SK-N-SH (cell line): ENCODE results near the gene ADAMTSL1. TPM values are rescaled to one million over a fixed set of nuclear protein-coding genes. Genes with fewer than 3 reads are reported as not detected.

Source experiments
- CTCF ChIA-PET: fragments of 300-600, 350-600 bp; formaldehyde crosslinking; extraction: SDS; loops from one replicate; lab custom pipeline; 2021; lab: Yijun Ruan, JAX
- POLR2A ChIA-PET: fragments of 350-600 bp; sonication (Branson Sonifier 250); formaldehyde crosslinking; extraction: SDS; loops from one replicate; lab custom pipeline; 2020; ENCODE audit warnings: antibody characterized with exemption, inconsistent platforms; lab: Yijun Ruan, JAX
- DNase-seq: peaks from one replicate; pipeline ENCODE4 v3.0.0; 2012
- H2AFZ ChIP-seq: fragments of 200-600 bp; sonication (generic); 2 replicates; pipeline ENCODE4 v1.8.1; 2016; ENCODE audit warnings: antibody characterized with exemption, mild to moderate bottlenecking, low read depth
- H3F3A ChIP-seq: fragments of 200-600 bp; sonication (generic); replicated peaks from 2 replicates; pipeline ENCODE3; 2016; ENCODE audit warnings: antibody characterized with exemption, mild to moderate bottlenecking; ENCODE audit not compliant: insufficient read depth
- H3K27ac ChIP-seq, 2 experiments: fragments of 200-500 bp in 1 of 2; fragments of 200-600 bp in 1 of 2; sonication (Bioruptor generic) in 1 of 2; sonication (generic), shearing (Covaris generic) in 1 of 2; 2 replicates each; pipeline versions ENCODE4 v1.5.1 to v1.6.1; 2014 to 2016; ENCODE audit warnings: low read depth in 2 of 2, inconsistent platforms in 1 of 2, low read length in 1 of 2, mild to moderate bottlenecking in 1 of 2, mixed read lengths in 1 of 2
- H3K27me3 ChIP-seq: fragments of 200-600 bp; sonication (generic), shearing (Covaris generic); 2 replicates; pipeline ENCODE4 v1.6.1; 2016; ENCODE audit warnings: mixed run types; ENCODE audit not compliant: insufficient read depth
- H3K36me3 ChIP-seq, 2 experiments: fragments of 200-500 bp in 1 of 2; fragments of 200-600 bp in 1 of 2; sonication (Bioruptor generic) in 1 of 2; sonication (generic) in 1 of 2; replicated peaks in 1 of 2; 2 replicates each; pipeline versions ENCODE3 to v1.5.1; 2014 to 2016; ENCODE audit warnings: low read length in 1 of 2, mild to moderate bottlenecking in 1 of 2; ENCODE audit not compliant: insufficient read depth in 2 of 2, control insufficient read depth in 1 of 2
- H3K4me1 ChIP-seq, 2 experiments: fragments of 200-500 bp in 1 of 2; fragments of 200-600 bp in 1 of 2; sonication (Bioruptor generic) in 1 of 2; sonication (generic), shearing (Covaris generic) in 1 of 2; 2 replicates each; pipeline versions ENCODE4 v1.5.1 to v1.6.1; 2014 to 2016; ENCODE audit warnings: low read depth in 1 of 2, low read length in 1 of 2, mixed run types in 1 of 2; ENCODE audit not compliant: insufficient read depth in 2 of 2, control insufficient read depth in 1 of 2
- H3K4me2 ChIP-seq: fragments of 200-600 bp; sonication (generic), shearing (Covaris generic); 2 replicates; pipeline ENCODE4 v1.6.1; 2017; ENCODE audit warnings: mixed run types
- H3K4me3 ChIP-seq, 2 experiments: fragments of 200-500 bp in 1 of 2; fragments of 200-600 bp in 1 of 2; sonication (Bioruptor generic) in 1 of 2; sonication (generic), shearing (Covaris generic) in 1 of 2; 2 replicates each; pipeline versions ENCODE4 v1.5.1 to v1.8.1; 2014 to 2016; ENCODE audit warnings: low read depth in 2 of 2, inconsistent platforms in 1 of 2, low read length in 1 of 2, mild to moderate bottlenecking in 1 of 2, mixed read lengths in 1 of 2, moderate library complexity in 1 of 2
- H3K79me2 ChIP-seq: fragments of 200-600 bp; sonication (generic); 2 replicates; pipeline ENCODE4 v1.8.1; 2017; ENCODE audit warnings: mild to moderate bottlenecking; ENCODE audit not compliant: insufficient read depth
- H3K9ac ChIP-seq: fragments of 200-600 bp; sonication (generic); 2 replicates; pipeline ENCODE4 v1.6.1; 2017; ENCODE audit warnings: mixed run types
- H3K9me2 ChIP-seq: fragments of 200-600 bp; sonication (generic); 2 replicates; pipeline ENCODE4 v1.6.1; 2017; ENCODE audit warnings: mixed run types
- H3K9me3 ChIP-seq: fragments of 200-600 bp; sonication (generic); 2 replicates; pipeline ENCODE4 v1.6.1; 2017; ENCODE audit warnings: mixed run types, mild to moderate bottlenecking, moderate library complexity
- H4K20me1 ChIP-seq: fragments of 200-600 bp; sonication (generic); 2 replicates; pipeline ENCODE4 v1.6.1; 2017; ENCODE audit warnings: mild to moderate bottlenecking, mixed run types; ENCODE audit not compliant: insufficient read depth
- CHD2 ChIP-seq: fragments of 150-350 bp; IDR thresholded peaks from 2 replicates; pipeline ENCODE4 v1.6.1; 2018; ENCODE audit warnings: low read length; ENCODE audit not compliant: partially characterized antibody
- ELF1 ChIP-seq: IDR thresholded peaks from 2 replicates; pipeline ENCODE4 v1.4.0; 2012
- FOSL2 ChIP-seq: IDR thresholded peaks from 2 replicates; pipeline ENCODE4 v1.4.0; 2012; ENCODE audit warnings: low read depth, mild to moderate bottlenecking, moderate library complexity, borderline replicate concordance
- GABPA ChIP-seq: IDR thresholded peaks from 2 replicates; pipeline ENCODE4 v1.4.0; 2012; ENCODE audit warnings: low read depth, mild to moderate bottlenecking
- JUND ChIP-seq: IDR thresholded peaks from 2 replicates; pipeline ENCODE4 v1.4.0; 2012
- MAX ChIP-seq: IDR thresholded peaks from 2 replicates; pipeline ENCODE4 v1.4.0; 2012; ENCODE audit warnings: low read depth
- MEF2A ChIP-seq: IDR thresholded peaks from 2 replicates; pipeline ENCODE4 v1.4.0; 2012; ENCODE audit warnings: low read depth, borderline replicate concordance
- NFIC ChIP-seq: IDR thresholded peaks from 2 replicates; pipeline ENCODE4 v1.4.0; 2012; ENCODE audit warnings: borderline replicate concordance
- PBX3 ChIP-seq: IDR thresholded peaks from 2 replicates; pipeline ENCODE4; 2012
- RFX5 ChIP-seq: IDR thresholded peaks from 2 replicates; pipeline ENCODE4 v1.6.1; 2012; ENCODE audit warnings: mild to moderate bottlenecking, improper control_type of control experiment, low read length
- SIN3A ChIP-seq: IDR thresholded peaks from 2 replicates; pipeline ENCODE4 v1.6.1; 2012; ENCODE audit warnings: low read depth, mild to moderate bottlenecking, low read length, moderate library complexity, borderline replicate concordance
- SMC3 ChIP-seq: IDR thresholded peaks from 2 replicates; pipeline ENCODE4 v1.6.1; 2012; ENCODE audit warnings: low read depth, low read length, improper control_type of control experiment
- TAF1 ChIP-seq: IDR thresholded peaks from 2 replicates; pipeline ENCODE4 v1.6.1; 2012; ENCODE audit warnings: low read depth, mild to moderate bottlenecking, low read length, moderate library complexity, borderline replicate concordance
- TCF12 ChIP-seq: IDR thresholded peaks from 2 replicates; pipeline ENCODE4 v1.4.0; 2012
- YY1 ChIP-seq: IDR thresholded peaks from 2 replicates; pipeline ENCODE4 v1.4.0; 2012; ENCODE audit warnings: low read depth, mild to moderate bottlenecking
- WGBS: methylation state at CpG from one replicate; pipeline ENCODE4 v1.1.6; 2017; ENCODE audit warnings: low lambda C conversion rate; 5-methylcytosine and 5-hydroxymethylcytosine counted together
- polyA plus RNA-seq, 3 experiments: library from polyadenylated mRNA; depleted of rRNA; stranded (reverse); fragments of >200 nt; gene quantifications; 2 replicates each; pipeline ENCODE4 v1.2.3, GENCODE V29; 2012
- TF ChIP-seq, protein P1 (sequence below): IDR thresholded peaks from 2 replicates; pipeline ENCODE4 v1.6.1; 2012; ENCODE audit warnings: mild to moderate bottlenecking, low read depth, low read length, moderate library complexity
- TF ChIP-seq, protein P2 (sequence below): fragments of 150-350 bp; IDR thresholded peaks from 2 replicates; pipeline ENCODE4 v1.6.1; 2017; ENCODE audit warnings: antibody characterized with exemption, low read length, low read depth, borderline replicate concordance
- TF ChIP-seq, protein P3 (sequence below): IDR thresholded peaks from 2 replicates; pipeline ENCODE4 v1.4.0; 2012; ENCODE audit warnings: low read depth, borderline replicate concordance

ADAMTSL1 gene
- polyA plus RNA-seq, 1 of the 3 experiments (the other 2 are of a cell fraction) = 114 TPM

DNA sequence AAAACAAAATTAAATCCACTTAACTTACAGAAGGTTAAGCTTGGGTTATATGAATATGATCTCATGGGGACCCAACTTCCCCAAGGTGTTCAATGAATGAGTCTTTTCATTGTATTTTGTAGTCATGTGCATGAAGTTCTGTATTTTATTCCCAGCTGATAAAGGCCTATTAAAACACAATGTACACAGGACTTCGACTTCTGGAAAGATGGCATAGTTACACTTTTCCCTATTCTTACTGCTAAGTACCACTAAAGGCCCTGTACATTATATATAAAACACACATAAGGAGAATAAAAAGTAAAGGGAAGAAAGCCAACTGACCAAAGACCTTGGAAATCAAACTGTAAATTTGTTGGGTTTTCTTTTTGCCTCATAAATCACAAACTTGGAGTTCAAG, 336.6 kb downstream of the ADAMTSL1 start:
- TF ChIP-seq, protein P1, sequence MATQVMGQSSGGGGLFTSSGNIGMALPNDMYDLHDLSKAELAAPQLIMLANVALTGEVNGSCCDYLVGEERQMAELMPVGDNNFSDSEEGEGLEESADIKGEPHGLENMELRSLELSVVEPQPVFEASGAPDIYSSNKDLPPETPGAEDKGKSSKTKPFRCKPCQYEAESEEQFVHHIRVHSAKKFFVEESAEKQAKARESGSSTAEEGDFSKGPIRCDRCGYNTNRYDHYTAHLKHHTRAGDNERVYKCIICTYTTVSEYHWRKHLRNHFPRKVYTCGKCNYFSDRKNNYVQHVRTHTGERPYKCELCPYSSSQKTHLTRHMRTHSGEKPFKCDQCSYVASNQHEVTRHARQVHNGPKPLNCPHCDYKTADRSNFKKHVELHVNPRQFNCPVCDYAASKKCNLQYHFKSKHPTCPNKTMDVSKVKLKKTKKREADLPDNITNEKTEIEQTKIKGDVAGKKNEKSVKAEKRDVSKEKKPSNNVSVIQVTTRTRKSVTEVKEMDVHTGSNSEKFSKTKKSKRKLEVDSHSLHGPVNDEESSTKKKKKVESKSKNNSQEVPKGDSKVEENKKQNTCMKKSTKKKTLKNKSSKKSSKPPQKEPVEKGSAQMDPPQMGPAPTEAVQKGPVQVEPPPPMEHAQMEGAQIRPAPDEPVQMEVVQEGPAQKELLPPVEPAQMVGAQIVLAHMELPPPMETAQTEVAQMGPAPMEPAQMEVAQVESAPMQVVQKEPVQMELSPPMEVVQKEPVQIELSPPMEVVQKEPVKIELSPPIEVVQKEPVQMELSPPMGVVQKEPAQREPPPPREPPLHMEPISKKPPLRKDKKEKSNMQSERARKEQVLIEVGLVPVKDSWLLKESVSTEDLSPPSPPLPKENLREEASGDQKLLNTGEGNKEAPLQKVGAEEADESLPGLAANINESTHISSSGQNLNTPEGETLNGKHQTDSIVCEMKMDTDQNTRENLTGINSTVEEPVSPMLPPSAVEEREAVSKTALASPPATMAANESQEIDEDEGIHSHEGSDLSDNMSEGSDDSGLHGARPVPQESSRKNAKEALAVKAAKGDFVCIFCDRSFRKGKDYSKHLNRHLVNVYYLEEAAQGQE = no peak
- TF ChIP-seq MAX (no peak), ELF1 (no peak), SMC3 (no peak), TCF12 (no peak), YY1 (no peak), PBX3 (no peak), CHD2 (no peak), JUND (no peak), SIN3A (no peak), GABPA (no peak), TAF1 (no peak), MEF2A (no peak), RFX5 (no peak), FOSL2 (no peak), NFIC (no peak)
- TF ChIP-seq, protein P2, sequence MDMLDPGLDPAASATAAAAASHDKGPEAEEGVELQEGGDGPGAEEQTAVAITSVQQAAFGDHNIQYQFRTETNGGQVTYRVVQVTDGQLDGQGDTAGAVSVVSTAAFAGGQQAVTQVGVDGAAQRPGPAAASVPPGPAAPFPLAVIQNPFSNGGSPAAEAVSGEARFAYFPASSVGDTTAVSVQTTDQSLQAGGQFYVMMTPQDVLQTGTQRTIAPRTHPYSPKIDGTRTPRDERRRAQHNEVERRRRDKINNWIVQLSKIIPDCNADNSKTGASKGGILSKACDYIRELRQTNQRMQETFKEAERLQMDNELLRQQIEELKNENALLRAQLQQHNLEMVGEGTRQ = no peak
- TF ChIP-seq, protein P3, sequence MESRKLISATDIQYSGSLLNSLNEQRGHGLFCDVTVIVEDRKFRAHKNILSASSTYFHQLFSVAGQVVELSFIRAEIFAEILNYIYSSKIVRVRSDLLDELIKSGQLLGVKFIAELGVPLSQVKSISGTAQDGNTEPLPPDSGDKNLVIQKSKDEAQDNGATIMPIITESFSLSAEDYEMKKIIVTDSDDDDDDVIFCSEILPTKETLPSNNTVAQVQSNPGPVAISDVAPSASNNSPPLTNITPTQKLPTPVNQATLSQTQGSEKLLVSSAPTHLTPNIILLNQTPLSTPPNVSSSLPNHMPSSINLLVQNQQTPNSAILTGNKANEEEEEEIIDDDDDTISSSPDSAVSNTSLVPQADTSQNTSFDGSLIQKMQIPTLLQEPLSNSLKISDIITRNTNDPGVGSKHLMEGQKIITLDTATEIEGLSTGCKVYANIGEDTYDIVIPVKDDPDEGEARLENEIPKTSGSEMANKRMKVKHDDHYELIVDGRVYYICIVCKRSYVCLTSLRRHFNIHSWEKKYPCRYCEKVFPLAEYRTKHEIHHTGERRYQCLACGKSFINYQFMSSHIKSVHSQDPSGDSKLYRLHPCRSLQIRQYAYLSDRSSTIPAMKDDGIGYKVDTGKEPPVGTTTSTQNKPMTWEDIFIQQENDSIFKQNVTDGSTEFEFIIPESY = no peak
- DNase-seq = no peak
- peaks cover 20% of the 10 kb centered on the region for H3K79me2 ChIP-seq
- H3K27ac ChIP-seq = no peak overlapping the region
- no peaks in the 10 kb centered on the region for H3K9me2 ChIP-seq
- 58% methylated on average over 1 of the region's 1 CpG for WGBS
- no peaks in the 10 kb centered on the region for H3K27me3 ChIP-seq
- H3K9me3 ChIP-seq = peaks cover 8% of the 10 kb centered on the region; the same call in 1 of the 2 replicates
- H4K20me1 ChIP-seq = no peaks in the 10 kb centered on the region
- no peak overlapping the region for H3K9ac ChIP-seq
- peaks cover 7% of the 10 kb centered on the region for H3F3A ChIP-seq
- no peaks in the 10 kb centered on the region for H3K4me1 ChIP-seq
- no peak overlapping the region for H3K4me3 ChIP-seq
- ChIA-PET CTCF (interaction anchor here (1.2 to 1.8 kb wide), 4 partner anchors 12 to 556 kb away, joined by 3 to 6 read pairs (median 6); no protein-coding TSS in a partner anchor), POLR2A (no interaction called here)
- peaks cover 0 to 54% of the 10 kb centered on the region in 2 experiments for H3K36me3 ChIP-seq
- no peak overlapping the region for H3K4me2 ChIP-seq
- H2AFZ ChIP-seq = no peak overlapping the region
